Measurements from ENCODE around the gene MLLT1.

MLLT1 gene

GRCh38 chr19:6232601-6233055, 47.1 kb downstream of the MLLT1 start:
- Histone ChIP-seq H3K9ac (ENCODE audit: low read length) (no peak overlapping the region), H3K36me3 (ENCODE audit: insufficient read depth, low read length) (no peaks in the 10 kb centered on the region), H3K9me3 (ENCODE audit: low read length) (no peaks in the 10 kb centered on the region), H3K27ac (ENCODE audit: low read depth, low read length) (no peak overlapping the region), H3K4me1 (ENCODE audit: insufficient read depth, low read length) (peaks cover 50% of the 10 kb centered on the region), H3K4me3 (ENCODE audit: low read depth in 1 of 2, low read length in 2 of 2) (no peak overlapping the region), H3K27me3 (ENCODE audit: control insufficient read depth in 1 of 2, insufficient read depth in 2 of 2, low read length in 2 of 2) (no peaks in the 10 kb centered on the region)

- Histone ChIP-seq H3K27me3 (ENCODE audit: control insufficient read depth in 1 of 2, insufficient read depth in 2 of 2, low read length in 2 of 2) (no peaks in the 10 kb centered on the region), H3K36me3 (ENCODE audit: insufficient read depth, low read length) (peaks cover 11% of the 10 kb centered on the region), H3K9me3 (ENCODE audit: low read length) (no peaks in the 10 kb centered on the region), H3K9ac (ENCODE audit: low read length) (no peak overlapping the region), H3K4me1 (ENCODE audit: insufficient read depth, low read length) (peaks cover 39% of the 10 kb centered on the region), H3K27ac (ENCODE audit: low read depth, low read length) (no peak overlapping the region), H3K4me3 (ENCODE audit: low read depth in 1 of 2, low read length in 2 of 2) (no peak overlapping the region)
These were observed 48.8 kb downstream of the MLLT1 start for GRCh38 chr19:6230991-6231448.

GRCh38 chr19:6229951-6230712, 49.6 kb downstream of the MLLT1 start:
- Histone ChIP-seq H3K9me3 (ENCODE audit: low read length) (no peaks in the 10 kb centered on the region), H3K27ac (ENCODE audit: low read depth, low read length) (no peak overlapping the region), H3K4me3 (ENCODE audit: low read depth in 1 of 2, low read length in 2 of 2) (no peak overlapping the region), H3K4me1 (ENCODE audit: insufficient read depth, low read length) (peaks cover 35% of the 10 kb centered on the region), H3K27me3 (ENCODE audit: control insufficient read depth in 1 of 2, insufficient read depth in 2 of 2, low read length in 2 of 2) (no peaks in the 10 kb centered on the region), H3K9ac (ENCODE audit: low read length) (no peak overlapping the region), H3K36me3 (ENCODE audit: insufficient read depth, low read length) (peaks cover 15% of the 10 kb centered on the region)

DNA sequence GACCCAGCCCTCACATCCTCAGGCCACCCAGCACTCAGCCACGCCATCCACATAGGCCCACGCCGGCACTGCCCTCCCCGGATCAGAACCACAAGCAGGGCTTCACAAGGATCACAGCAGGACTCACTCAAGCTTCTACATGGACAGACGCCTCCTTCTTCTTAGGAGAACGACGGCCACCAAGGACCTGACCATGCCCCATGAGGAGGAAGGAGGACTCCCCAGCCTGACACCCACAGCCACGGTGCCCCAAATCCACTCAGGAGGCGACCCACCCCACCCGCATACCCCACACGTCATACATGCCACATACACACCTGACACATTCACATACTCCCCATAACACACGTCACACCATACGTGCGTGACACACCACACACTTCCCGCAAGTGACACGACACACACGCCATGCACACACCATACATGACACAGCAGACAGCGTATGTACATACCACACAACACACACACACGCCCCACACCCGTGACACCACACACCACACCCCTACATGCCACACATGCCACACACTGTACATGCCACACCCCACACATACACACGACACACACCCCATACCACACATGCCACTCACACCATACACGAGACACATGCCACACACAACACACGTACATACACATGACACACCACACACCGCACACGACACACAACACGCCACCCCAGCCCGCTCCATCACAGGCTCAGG, 50.4 kb downstream of the MLLT1 start:
- peaks cover 15% of the 10 kb centered on the region for H3K36me3 ChIP-seq (ENCODE audit: insufficient read depth, low read length)
- no peaks in the 10 kb centered on the region for H3K9me3 ChIP-seq (ENCODE audit: low read length)
- H3K4me1 ChIP-seq (ENCODE audit: insufficient read depth, low read length): peaks cover 31% of the 10 kb centered on the region
- H3K27me3 ChIP-seq (ENCODE audit: control insufficient read depth in 1 of 2, insufficient read depth in 2 of 2, low read length in 2 of 2): no peaks in the 10 kb centered on the region
- no peak overlapping the region for H3K4me3 ChIP-seq (ENCODE audit: low read depth in 1 of 2, low read length in 2 of 2)
- H3K9ac ChIP-seq (ENCODE audit: low read length): no peak overlapping the region
- no peak overlapping the region for H3K27ac ChIP-seq (ENCODE audit: low read depth, low read length)

GRCh38 chr19:6228551-6229215, 51.1 kb downstream of the MLLT1 start:
- H3K9ac ChIP-seq (ENCODE audit: low read length): no peak overlapping the region
- H3K4me1 ChIP-seq (ENCODE audit: insufficient read depth, low read length): peaks cover 24% of the 10 kb centered on the region
- peaks cover 15% of the 10 kb centered on the region for H3K36me3 ChIP-seq (ENCODE audit: insufficient read depth, low read length)
- no peak overlapping the region for H3K4me3 ChIP-seq (ENCODE audit: low read depth in 1 of 2, low read length in 2 of 2)
- no peak overlapping the region for H3K27ac ChIP-seq (ENCODE audit: low read depth, low read length)
- no peaks in the 10 kb centered on the region for H3K27me3 ChIP-seq (ENCODE audit: control insufficient read depth in 1 of 2, insufficient read depth in 2 of 2, low read length in 2 of 2)
- no peaks in the 10 kb centered on the region for H3K9me3 ChIP-seq (ENCODE audit: low read length)

GRCh38 chr19:6227936-6228325, 51.8 kb downstream of the MLLT1 start:
- Histone ChIP-seq H3K4me3 (ENCODE audit: low read depth in 1 of 2, low read length in 2 of 2) (no peak overlapping the region), H3K4me1 (ENCODE audit: insufficient read depth, low read length) (peaks cover 17% of the 10 kb centered on the region), H3K27ac (ENCODE audit: low read depth, low read length) (no peak overlapping the region), H3K9ac (ENCODE audit: low read length) (no peak overlapping the region), H3K27me3 (ENCODE audit: control insufficient read depth in 1 of 2, insufficient read depth in 2 of 2, low read length in 2 of 2) (no peaks in the 10 kb centered on the region), H3K9me3 (ENCODE audit: low read length) (no peaks in the 10 kb centered on the region), H3K36me3 (ENCODE audit: insufficient read depth, low read length) (peaks cover 15% of the 10 kb centered on the region)

DNA sequence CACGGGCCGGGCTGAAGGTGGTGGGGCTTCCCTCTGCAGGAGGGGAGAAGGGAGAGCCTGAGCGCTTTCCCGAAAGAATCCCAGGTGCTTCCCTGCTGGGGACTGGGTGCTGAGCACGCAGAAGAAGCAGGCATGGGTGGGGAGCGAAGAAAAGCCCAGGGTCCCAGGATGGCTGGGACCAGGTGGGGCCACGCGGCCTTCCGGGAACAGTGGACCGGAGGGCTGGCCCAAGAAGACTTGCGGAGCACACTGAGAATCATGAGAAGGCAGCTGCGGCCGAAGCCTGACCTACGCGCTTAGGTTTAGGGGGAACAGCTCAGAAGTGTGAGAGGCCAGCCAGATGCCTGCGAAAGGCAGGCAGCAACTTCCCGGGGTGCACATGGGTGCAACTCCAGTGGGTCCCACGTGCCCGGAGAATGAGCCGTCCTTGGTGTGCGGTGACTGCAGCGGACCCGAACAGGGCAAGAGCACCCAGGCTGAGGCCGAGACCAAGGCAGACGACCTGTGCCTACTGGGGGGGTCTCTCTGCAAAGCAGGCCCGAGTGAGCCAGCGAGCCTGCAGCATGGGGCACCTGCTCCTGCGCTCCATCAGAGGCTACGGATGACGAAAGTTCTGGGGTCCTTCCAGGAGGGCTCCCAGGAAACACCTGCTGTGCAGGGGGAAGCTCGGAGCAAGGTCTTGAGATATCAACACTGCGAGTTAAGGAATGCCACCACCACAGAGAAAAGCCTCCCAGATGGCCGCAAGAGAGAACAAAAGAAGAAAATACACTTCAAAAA, 52.4 kb downstream of the MLLT1 start:
- H3K27ac ChIP-seq (ENCODE audit: low read depth, low read length): no peak overlapping the region
- H3K4me1 ChIP-seq (ENCODE audit: insufficient read depth, low read length): peaks cover 11% of the 10 kb centered on the region
- no peak overlapping the region for H3K4me3 ChIP-seq (ENCODE audit: low read depth in 1 of 2, low read length in 2 of 2)
- no peak overlapping the region for H3K9ac ChIP-seq (ENCODE audit: low read length)
- peaks cover 15% of the 10 kb centered on the region for H3K36me3 ChIP-seq (ENCODE audit: insufficient read depth, low read length)
- no peaks in the 10 kb centered on the region for H3K27me3 ChIP-seq (ENCODE audit: control insufficient read depth in 1 of 2, insufficient read depth in 2 of 2, low read length in 2 of 2)
- no peaks in the 10 kb centered on the region for H3K9me3 ChIP-seq (ENCODE audit: low read length)

GRCh38 chr19:6226444-6227155, 53.2 kb downstream of the MLLT1 start:
- Histone ChIP-seq H3K27me3 (ENCODE audit: control insufficient read depth in 1 of 2, insufficient read depth in 2 of 2, low read length in 2 of 2) (no peaks in the 10 kb centered on the region), H3K9me3 (ENCODE audit: low read length) (no peaks in the 10 kb centered on the region), H3K4me3 (ENCODE audit: low read depth in 1 of 2, low read length in 2 of 2) (no peak overlapping the region), H3K4me1 (ENCODE audit: insufficient read depth, low read length) (peaks cover 7% of the 10 kb centered on the region), H3K36me3 (ENCODE audit: insufficient read depth, low read length) (peaks cover 19% of the 10 kb centered on the region), H3K9ac (ENCODE audit: low read length) (no peak overlapping the region), H3K27ac (ENCODE audit: low read depth, low read length) (no peak overlapping the region)

- H3K4me3 ChIP-seq (ENCODE audit: low read depth in 1 of 2, low read length in 2 of 2): no peak overlapping the region
- H3K36me3 ChIP-seq (ENCODE audit: insufficient read depth, low read length): peaks cover 25% of the 10 kb centered on the region
- H3K4me1 ChIP-seq (ENCODE audit: insufficient read depth, low read length): peaks cover 7% of the 10 kb centered on the region
- no peaks in the 10 kb centered on the region for H3K27me3 ChIP-seq (ENCODE audit: control insufficient read depth in 1 of 2, insufficient read depth in 2 of 2, low read length in 2 of 2)
- H3K9ac ChIP-seq (ENCODE audit: low read length): no peak overlapping the region
- no peaks in the 10 kb centered on the region for H3K9me3 ChIP-seq (ENCODE audit: low read length)
- H3K27ac ChIP-seq (ENCODE audit: low read depth, low read length): no peak overlapping the region
These were observed 53.8 kb downstream of the MLLT1 start for GRCh38 chr19:6226012-6226411.

DNA sequence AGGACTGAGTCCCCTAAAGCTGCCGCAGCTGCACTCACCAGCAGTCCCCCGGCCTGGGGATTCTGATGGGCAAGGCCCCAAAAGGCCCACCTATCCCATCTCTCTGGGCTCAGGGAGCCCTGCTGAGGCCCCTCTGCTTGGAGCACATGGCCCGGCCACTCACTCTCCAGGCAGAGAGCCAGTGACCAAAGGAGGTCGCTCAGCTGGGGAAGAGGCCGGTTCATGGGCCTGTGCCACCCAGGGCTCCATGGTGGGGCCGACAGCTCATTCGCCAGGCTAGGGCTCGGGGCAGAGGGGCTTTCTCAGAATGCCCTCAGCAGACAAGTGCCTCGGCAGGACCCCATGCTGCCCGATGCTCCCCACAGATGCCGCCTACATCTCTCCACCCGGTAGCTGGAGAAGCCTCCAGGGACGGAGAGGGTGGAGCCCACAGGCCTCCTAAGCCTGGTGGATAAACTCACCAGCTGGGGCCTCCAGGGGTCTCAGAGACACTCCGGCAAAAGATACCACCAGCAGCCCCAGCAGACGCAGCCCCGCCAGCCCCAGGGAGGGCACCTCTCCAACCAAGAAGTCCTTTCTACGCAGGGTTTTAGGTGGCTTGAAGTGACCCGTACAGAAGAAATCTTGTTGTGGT, 54.4 kb downstream of the MLLT1 start:
- no peak overlapping the region for H3K27ac ChIP-seq (ENCODE audit: low read depth, low read length)

More for the DNA sequence above, 54.4 kb downstream of the MLLT1 start:
- no peaks in the 10 kb centered on the region for H3K27me3 ChIP-seq (ENCODE audit: control insufficient read depth in 1 of 2, insufficient read depth in 2 of 2, low read length in 2 of 2)
- peaks cover 7% of the 10 kb centered on the region for H3K4me1 ChIP-seq (ENCODE audit: insufficient read depth, low read length)
- H3K9ac ChIP-seq (ENCODE audit: low read length): no peak overlapping the region
- H3K4me3 ChIP-seq (ENCODE audit: low read depth in 1 of 2, low read length in 2 of 2): no peak overlapping the region
- no peaks in the 10 kb centered on the region for H3K9me3 ChIP-seq (ENCODE audit: low read length)
- peaks cover 26% of the 10 kb centered on the region for H3K36me3 ChIP-seq (ENCODE audit: insufficient read depth, low read length)
